Sigmoid colon (tissue), 3 donors: ENCODE measurements around the gene CDKAL1.

Source experiments
- POLR2A ChIP-seq, 2 donors: fragments of 450-650 bp; IDR thresholded peaks; one replicate each; pipeline ENCODE4 v1.6.1; 2016; ENCODE audit warnings: antibody characterized with exemption in 2 of 2, mild to moderate bottlenecking in 2 of 2, moderate library complexity in 2 of 2
- TF ChIP-seq, protein P1 (sequence below), 4 experiments: fragments of 450-650 bp in 3 of 4; fragments of 200-600 bp in 1 of 4; IDR thresholded peaks; one replicate each; pipeline ENCODE4 v1.5.1; 2016 to 2019; ENCODE audit warnings: antibody characterized with exemption in 4 of 4, mild to moderate bottlenecking in 3 of 4, moderate library complexity in 2 of 4

- TF ChIP-seq, protein P1, sequence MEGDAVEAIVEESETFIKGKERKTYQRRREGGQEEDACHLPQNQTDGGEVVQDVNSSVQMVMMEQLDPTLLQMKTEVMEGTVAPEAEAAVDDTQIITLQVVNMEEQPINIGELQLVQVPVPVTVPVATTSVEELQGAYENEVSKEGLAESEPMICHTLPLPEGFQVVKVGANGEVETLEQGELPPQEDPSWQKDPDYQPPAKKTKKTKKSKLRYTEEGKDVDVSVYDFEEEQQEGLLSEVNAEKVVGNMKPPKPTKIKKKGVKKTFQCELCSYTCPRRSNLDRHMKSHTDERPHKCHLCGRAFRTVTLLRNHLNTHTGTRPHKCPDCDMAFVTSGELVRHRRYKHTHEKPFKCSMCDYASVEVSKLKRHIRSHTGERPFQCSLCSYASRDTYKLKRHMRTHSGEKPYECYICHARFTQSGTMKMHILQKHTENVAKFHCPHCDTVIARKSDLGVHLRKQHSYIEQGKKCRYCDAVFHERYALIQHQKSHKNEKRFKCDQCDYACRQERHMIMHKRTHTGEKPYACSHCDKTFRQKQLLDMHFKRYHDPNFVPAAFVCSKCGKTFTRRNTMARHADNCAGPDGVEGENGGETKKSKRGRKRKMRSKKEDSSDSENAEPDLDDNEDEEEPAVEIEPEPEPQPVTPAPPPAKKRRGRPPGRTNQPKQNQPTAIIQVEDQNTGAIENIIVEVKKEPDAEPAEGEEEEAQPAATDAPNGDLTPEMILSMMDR (IDR thresholded peaks at IDR 0.05): no peak
- TF ChIP-seq POLR2A (IDR thresholded peaks at IDR 0.05): no peak
These were observed 151.9 kb downstream of the CDKAL1 start for GRCh38 chr6:20686142-20686541.
